Calu3 (cell line): ENCODE data around the gene SHROOM4. TPM values are rescaled to one million over a fixed set of nuclear protein-coding genes. Genes with fewer than 3 reads are reported as not detected.

Experiments
- BruUV-seq: library from RNA; stranded (reverse); fragments of 400-500 nt; replicated peaks from 2 replicates; lab custom pipeline; 2021; lab: Mats Ljungman, UMichigan
- CTCF ChIA-PET: fragments of 300-600 bp; sonication (Branson Sonifier 250); formaldehyde crosslinking; loops from one replicate; lab custom pipeline; 2022; ENCODE audit warnings: antibody characterized with exemption; lab: Charles Lee
- DNase-seq: peaks from one replicate; pipeline ENCODE4 v3.0.0; 2022
- H3K27ac Mint-ChIP-seq: one replicate; pipeline ENCODE4 v1.8.0; 2022; ENCODE audit warnings: mixed read lengths; ENCODE audit not compliant: unreplicated experiment
- H3K27me3 Mint-ChIP-seq: one replicate; pipeline ENCODE4 v1.8.0; 2022; ENCODE audit warnings: mixed read lengths; ENCODE audit not compliant: unreplicated experiment
- H3K36me3 Mint-ChIP-seq: one replicate; pipeline ENCODE4 v1.8.0; 2022; ENCODE audit warnings: mild to moderate bottlenecking, moderate library complexity, mixed read lengths; ENCODE audit not compliant: insufficient read depth, unreplicated experiment
- H3K4me1 Mint-ChIP-seq: one replicate; pipeline ENCODE4 v1.8.0; 2022; ENCODE audit warnings: mild to moderate bottlenecking, low read depth, mixed read lengths; ENCODE audit not compliant: unreplicated experiment
- H3K4me3 Mint-ChIP-seq: one replicate; pipeline ENCODE4 v1.8.0; 2022; ENCODE audit warnings: mild to moderate bottlenecking, low read depth, moderate library complexity, mixed read lengths; ENCODE audit not compliant: unreplicated experiment
- H3K9me3 Mint-ChIP-seq: one replicate; pipeline ENCODE4 v1.8.0; 2022; ENCODE audit warnings: low read depth, mixed read lengths; ENCODE audit not compliant: unreplicated experiment
- intact Hi-C: fragments of 100-400 bp; cut with micrococcal nuclease; formaldehyde crosslinking; loops from one replicate; pipeline ENCODE4 v1.10.0; 2022; ENCODE audit not compliant: unreplicated experiment
- total RNA-seq: library from RNA; stranded (reverse); gene quantifications from 2 replicates; pipeline ENCODE4 v1.2.3, GENCODE V29; 2022
- TF ChIP-seq, protein P1 (sequence below): fragments of 200-600 bp; IDR thresholded peaks from one replicate; pipeline ENCODE4 v1.8.0; 2022; ENCODE audit warnings: antibody characterized with exemption; ENCODE audit not compliant: unreplicated experiment

Gene SHROOM4
- total RNA-seq, 1 experiment from 2014 or later, result 3.2 TPM

DNA sequence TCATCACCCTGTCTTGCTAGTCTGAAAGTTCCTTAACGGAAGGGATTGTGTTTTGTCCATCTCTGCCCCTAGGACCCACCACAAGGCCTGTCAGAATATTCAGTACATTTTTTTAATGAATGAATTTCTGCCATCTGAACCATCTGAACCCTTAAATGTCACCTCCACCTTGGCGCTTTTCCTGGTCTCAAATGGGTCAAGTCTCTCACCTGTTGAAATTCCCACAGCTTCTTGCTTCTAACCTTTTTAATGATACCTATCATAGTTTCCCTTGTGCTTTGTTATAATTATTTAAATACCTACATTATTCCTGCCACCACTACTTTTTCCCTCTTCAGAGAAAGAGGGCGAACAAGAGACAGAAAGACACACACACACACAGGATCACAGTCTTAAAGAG lies 48.0 kb downstream of the SHROOM4 start:
- Mint-ChIP-seq H3K4me1 (peaks cover 15% of the 10 kb centered on the region), H3K36me3 (no peaks in the 10 kb centered on the region), H3K27ac (no peak overlapping the region), H3K4me3 (no peak overlapping the region), H3K27me3 (no peaks in the 10 kb centered on the region), H3K9me3 (no peaks in the 10 kb centered on the region)
- no TSS peak for BruUV-seq
- intact Hi-C loops, result no loop called here
- CTCF ChIA-PET, result no interaction called here
- no peak for DNase-seq
- TF ChIP-seq, protein P1, sequence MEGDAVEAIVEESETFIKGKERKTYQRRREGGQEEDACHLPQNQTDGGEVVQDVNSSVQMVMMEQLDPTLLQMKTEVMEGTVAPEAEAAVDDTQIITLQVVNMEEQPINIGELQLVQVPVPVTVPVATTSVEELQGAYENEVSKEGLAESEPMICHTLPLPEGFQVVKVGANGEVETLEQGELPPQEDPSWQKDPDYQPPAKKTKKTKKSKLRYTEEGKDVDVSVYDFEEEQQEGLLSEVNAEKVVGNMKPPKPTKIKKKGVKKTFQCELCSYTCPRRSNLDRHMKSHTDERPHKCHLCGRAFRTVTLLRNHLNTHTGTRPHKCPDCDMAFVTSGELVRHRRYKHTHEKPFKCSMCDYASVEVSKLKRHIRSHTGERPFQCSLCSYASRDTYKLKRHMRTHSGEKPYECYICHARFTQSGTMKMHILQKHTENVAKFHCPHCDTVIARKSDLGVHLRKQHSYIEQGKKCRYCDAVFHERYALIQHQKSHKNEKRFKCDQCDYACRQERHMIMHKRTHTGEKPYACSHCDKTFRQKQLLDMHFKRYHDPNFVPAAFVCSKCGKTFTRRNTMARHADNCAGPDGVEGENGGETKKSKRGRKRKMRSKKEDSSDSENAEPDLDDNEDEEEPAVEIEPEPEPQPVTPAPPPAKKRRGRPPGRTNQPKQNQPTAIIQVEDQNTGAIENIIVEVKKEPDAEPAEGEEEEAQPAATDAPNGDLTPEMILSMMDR, result no peak

DNA sequence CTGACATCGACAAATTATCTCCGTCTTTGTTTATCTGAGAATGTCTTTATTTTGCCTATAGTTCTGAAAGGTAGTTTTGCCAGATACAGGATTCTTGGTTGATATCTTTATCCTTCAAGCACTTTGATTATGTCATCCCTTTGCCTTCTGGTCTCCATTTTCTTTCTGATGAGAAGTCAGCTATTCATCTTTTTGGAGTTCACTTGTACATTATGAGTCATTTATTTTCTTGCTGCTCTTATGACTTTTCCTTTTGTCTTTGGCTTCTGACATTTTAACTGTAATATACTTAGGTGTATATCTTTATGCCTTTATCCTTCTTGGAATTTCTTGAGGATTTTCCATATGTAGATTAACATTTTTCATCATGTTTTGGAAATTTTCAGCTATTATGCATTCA lies 51.4 kb downstream of the SHROOM4 start:
- no peak overlapping the region for H3K27ac Mint-ChIP-seq

DNA sequence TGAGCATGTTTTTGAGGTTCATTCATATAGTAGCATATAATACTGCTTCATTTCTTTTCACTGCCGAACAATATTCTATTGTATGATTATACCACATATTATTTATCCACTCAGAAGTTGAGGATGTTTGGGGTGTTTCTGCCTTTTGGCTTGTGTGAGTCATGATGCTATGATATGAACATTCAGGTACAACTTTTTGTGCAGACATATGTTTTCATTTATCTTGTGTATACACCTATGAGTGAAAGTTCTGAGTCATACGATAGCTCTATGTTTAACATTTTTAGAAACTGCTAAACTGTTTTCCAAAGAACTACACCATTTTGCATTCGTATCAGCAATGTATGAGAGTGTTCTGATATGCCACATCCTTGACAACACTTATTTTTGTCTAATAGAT lies 57.7 kb downstream of the SHROOM4 start:
- Mint-ChIP-seq H3K27ac (no peak overlapping the region), H3K27me3 (no peaks in the 10 kb centered on the region), H3K9me3 (no peaks in the 10 kb centered on the region), H3K36me3 (no peaks in the 10 kb centered on the region), H3K4me3 (no peak overlapping the region), H3K4me1 (no peaks in the 10 kb centered on the region)
- CTCF ChIA-PET, result no interaction called here
- intact Hi-C loops, result loop anchor here (1.0 kb wide), 1 partner anchor 30 kb away; no protein-coding TSS in a partner anchor
- TF ChIP-seq, protein P1, result no peak
- no peak for DNase-seq
- no TSS peak for BruUV-seq

More for the DNA sequence above, 51.4 kb downstream of the SHROOM4 start:
- Mint-ChIP-seq H3K9me3 (no peaks in the 10 kb centered on the region), H3K36me3 (no peaks in the 10 kb centered on the region), H3K4me3 (no peak overlapping the region), H3K27me3 (no peaks in the 10 kb centered on the region), H3K4me1 (no peaks in the 10 kb centered on the region)
- TF ChIP-seq, protein P1, result no peak
- no peak for DNase-seq
- BruUV-seq, result no TSS peak
- intact Hi-C loops, result no loop called here
- CTCF ChIA-PET, result interaction anchor here (1.0 kb wide), 1 partner anchor 117 kb away, joined by 3 read pairs; no protein-coding TSS in a partner anchor

DNA sequence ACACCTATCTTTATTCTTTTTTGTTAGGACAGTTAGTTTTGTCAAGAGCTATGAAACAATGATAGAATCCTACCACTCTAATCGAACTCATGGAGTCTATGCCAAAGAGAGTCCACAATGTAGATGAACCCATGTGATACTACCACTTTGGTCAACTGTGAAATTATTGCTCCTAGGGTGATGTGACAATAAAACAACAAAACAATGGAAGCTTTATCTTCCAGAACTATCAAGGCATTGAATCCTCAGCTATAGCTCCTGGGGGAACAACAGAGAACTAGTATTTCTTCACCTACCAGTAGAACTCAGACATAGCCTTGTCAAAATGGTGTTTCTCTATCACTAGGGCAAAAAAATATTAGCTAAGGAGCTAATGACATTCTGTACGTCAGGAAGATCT lies 62.9 kb downstream of the SHROOM4 start:
- CTCF ChIA-PET, result interaction anchor here (1.3 kb wide), 1 partner anchor 152 kb away, joined by 5 read pairs; no protein-coding TSS in a partner anchor
- no peaks in the 10 kb centered on the region for H3K4me1 Mint-ChIP-seq
- H3K4me3 Mint-ChIP-seq, result no peak overlapping the region
- no peaks in the 10 kb centered on the region for H3K27me3 Mint-ChIP-seq
- TF ChIP-seq, protein P1, result no peak
- no peak for DNase-seq
- BruUV-seq, result no TSS peak
- intact Hi-C loops, result no loop called here
- H3K36me3 Mint-ChIP-seq, result no peaks in the 10 kb centered on the region
- no peak overlapping the region for H3K27ac Mint-ChIP-seq
- H3K9me3 Mint-ChIP-seq, result no peaks in the 10 kb centered on the region
